CD4-positive, alpha-beta memory T cell (primary cell): ENCODE results near the gene IL15. TPM values are rescaled to one million over a fixed set of nuclear protein-coding genes. Genes with fewer than 3 reads are reported as not detected.

Experiments
- CTCF ChIA-PET: fragments of 350-600 bp; sonication (Branson Sonifier 250); formaldehyde crosslinking; loops from one replicate; lab custom pipeline; 2021; ENCODE audit warnings: inconsistent platforms; ENCODE audit not compliant: partially characterized antibody; lab: Charles Lee
- POLR2A ChIA-PET: fragments of 350-600 bp; sonication (Branson Sonifier 250); formaldehyde crosslinking; loops from one replicate; lab custom pipeline; 2021; ENCODE audit not compliant: partially characterized antibody; lab: Charles Lee
- DNase-seq, 5 donors: peaks; one replicate each; pipeline versions ENCODE4 v3.0.0 to v3.0.0-alpha.2; 2020 to 2022; ENCODE audit warnings: mixed read lengths in 1 of 5
- H3K27ac ChIP-seq: one replicate; pipeline ENCODE4 v1.7.0; 2013; ENCODE audit warnings: low read depth, low read length
- H3K27me3 ChIP-seq: 2 replicates; pipeline ENCODE4 v1.7.0; 2013; ENCODE audit warnings: mild to moderate bottlenecking, low read length, moderate library complexity; ENCODE audit not compliant: insufficient read depth
- H3K36me3 ChIP-seq: 2 replicates; pipeline ENCODE4 v1.7.0; 2013; ENCODE audit warnings: mild to moderate bottlenecking, low read length, moderate library complexity; ENCODE audit not compliant: insufficient read depth
- H3K4me1 ChIP-seq: 2 replicates; pipeline ENCODE4 v1.7.0; 2013; ENCODE audit warnings: mild to moderate bottlenecking, low read length, moderate library complexity; ENCODE audit not compliant: insufficient read depth
- H3K4me3 ChIP-seq, 2 donors: one replicate each; pipeline ENCODE4 v1.7.0; 2013; ENCODE audit warnings: low read length in 2 of 2, mild to moderate bottlenecking in 1 of 2
- H3K9me3 ChIP-seq, 2 donors: one replicate each; pipeline ENCODE4 v1.7.0; 2013; ENCODE audit warnings: low read length in 2 of 2, control low read depth in 1 of 2; ENCODE audit not compliant: control insufficient read depth in 1 of 2
- H3K27ac Mint-ChIP-seq, 7 donors: one replicate each; pipeline ENCODE4 v1.8.0; 2020 to 2021; ENCODE audit warnings: mixed read lengths in 7 of 7, mild to moderate bottlenecking in 6 of 7, inconsistent platforms in 3 of 7, moderate library complexity in 3 of 7
- H3K27me3 Mint-ChIP-seq, 2 donors: one replicate each; pipeline ENCODE4 v1.8.0; 2020 to 2021; ENCODE audit warnings: mixed read lengths in 2 of 2
- H3K36me3 Mint-ChIP-seq, 2 donors: one replicate each; pipeline ENCODE4 v1.8.0; 2020 to 2021; ENCODE audit warnings: mixed read lengths in 2 of 2, inconsistent platforms in 1 of 2, mild to moderate bottlenecking in 1 of 2
- H3K4me1 Mint-ChIP-seq, 4 donors: one replicate each; pipeline ENCODE4 v1.8.0; 2020 to 2021; ENCODE audit warnings: mixed read lengths in 4 of 4, mild to moderate bottlenecking in 1 of 4
- H3K4me3 Mint-ChIP-seq, 8 donors: one replicate each; pipeline ENCODE4 v1.8.0; 2020 to 2021; ENCODE audit warnings: mixed read lengths in 8 of 8, mild to moderate bottlenecking in 7 of 8, moderate library complexity in 6 of 8, inconsistent platforms in 3 of 8
- H3K9me3 Mint-ChIP-seq, 8 donors: one replicate each; pipeline ENCODE4 v1.8.0; 2020 to 2021; ENCODE audit warnings: mixed read lengths in 8 of 8, mild to moderate bottlenecking in 5 of 8, inconsistent platforms in 3 of 8, moderate library complexity in 1 of 8
- intact Hi-C: fragments of 100-400 bp; cut with micrococcal nuclease; formaldehyde crosslinking; loops from one replicate; pipeline ENCODE4 v1.15.1; 2023
- polyA plus RNA-seq, 2 donors: library from polyadenylated mRNA; unstranded; fragments of 300-500 nt; fragmentation: Illumina TruSeq; gene quantifications; one replicate each; pipeline ENCODE4 v1.2.3, GENCODE V29; 2021
- total RNA-seq, 2 experiments: library from RNA; stranded (reverse); gene quantifications; one replicate each; pipeline ENCODE4 v1.2.3, GENCODE V29; 2021

IL15 gene
- total and polyA plus RNA-seq, 4 experiments from 2014 or later = 2.6 to 6.1 (median 4.6) TPM

DNA sequence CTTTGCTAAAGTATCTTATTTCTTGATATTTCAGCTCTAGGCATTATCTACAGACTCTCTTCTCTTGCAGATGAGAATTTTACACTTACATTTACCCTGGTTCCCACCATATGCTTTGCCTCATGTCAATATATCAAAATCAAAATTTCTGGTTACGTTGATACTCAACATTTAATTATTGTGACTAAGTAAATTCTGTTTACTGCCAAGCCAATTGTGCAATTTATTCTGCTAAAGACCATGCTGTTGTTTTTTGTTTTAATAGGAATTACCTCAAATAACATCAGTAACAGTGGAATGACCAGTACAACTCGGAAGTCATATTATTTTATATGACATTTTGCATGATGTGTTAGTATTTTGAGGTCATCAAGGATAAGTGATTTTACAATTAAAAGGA, 125.5 kb downstream of the IL15 start:
- H3K9me3 ChIP-seq = no peaks in the 10 kb centered on the region
- no peaks in the 10 kb centered on the region for H3K36me3 ChIP-seq
- no peak overlapping the region for H3K27ac ChIP-seq
- Mint-ChIP-seq H3K36me3 (no peaks in the 10 kb centered on the region), H3K4me3 (no peak overlapping the region), H3K9me3 (peaks cover 0 to 3% (median 0%) of the 10 kb centered on the region in 8 donors), H3K4me1 (no peaks in the 10 kb centered on the region), H3K27ac (no peak overlapping the region), H3K27me3 (peaks cover 3 to 7% of the 10 kb centered on the region in 2 donors)
- CTCF ChIA-PET = no interaction called here
- intact Hi-C loops = no loop called here
- H3K27me3 ChIP-seq = no peaks in the 10 kb centered on the region
- POLR2A ChIA-PET = no interaction called here
- no peak for DNase-seq
- H3K4me3 ChIP-seq = no peak overlapping the region
- no peaks in the 10 kb centered on the region for H3K4me1 ChIP-seq

DNA sequence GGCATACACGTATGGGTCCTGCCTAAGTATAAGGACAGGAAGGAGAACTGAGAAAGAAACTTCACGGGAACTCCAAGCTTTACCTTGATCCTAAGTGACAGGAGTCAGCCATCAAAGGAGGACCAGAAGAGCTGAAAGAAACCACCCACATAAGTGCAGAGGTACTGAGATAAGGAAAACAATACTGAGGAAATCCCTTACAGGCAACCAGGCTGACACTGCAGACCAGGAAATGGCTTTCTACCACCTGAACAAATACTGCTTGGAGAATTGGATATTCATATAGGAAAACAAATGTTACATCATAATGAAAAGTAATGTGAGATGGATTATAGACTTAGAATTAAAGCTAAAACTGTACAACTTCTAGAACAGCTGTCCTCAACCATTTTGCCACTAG, 127.0 kb downstream of the IL15 start:
- Mint-ChIP-seq H3K27me3 (peaks cover 2 to 7% of the 10 kb centered on the region in 2 donors), H3K36me3 (no peaks in the 10 kb centered on the region), H3K9me3 (peaks cover 0 to 3% (median 0%) of the 10 kb centered on the region in 8 donors), H3K4me1 (no peaks in the 10 kb centered on the region), H3K4me3 (no peak overlapping the region), H3K27ac (no peak overlapping the region)
- Histone ChIP-seq H3K4me3 (no peak overlapping the region), H3K4me1 (no peaks in the 10 kb centered on the region), H3K27ac (no peak overlapping the region), H3K27me3 (no peaks in the 10 kb centered on the region), H3K36me3 (no peaks in the 10 kb centered on the region), H3K9me3 (no peaks in the 10 kb centered on the region)
- ChIA-PET CTCF (no interaction called here), POLR2A (no interaction called here)
- intact Hi-C loops = no loop called here
- no peak for DNase-seq

DNA sequence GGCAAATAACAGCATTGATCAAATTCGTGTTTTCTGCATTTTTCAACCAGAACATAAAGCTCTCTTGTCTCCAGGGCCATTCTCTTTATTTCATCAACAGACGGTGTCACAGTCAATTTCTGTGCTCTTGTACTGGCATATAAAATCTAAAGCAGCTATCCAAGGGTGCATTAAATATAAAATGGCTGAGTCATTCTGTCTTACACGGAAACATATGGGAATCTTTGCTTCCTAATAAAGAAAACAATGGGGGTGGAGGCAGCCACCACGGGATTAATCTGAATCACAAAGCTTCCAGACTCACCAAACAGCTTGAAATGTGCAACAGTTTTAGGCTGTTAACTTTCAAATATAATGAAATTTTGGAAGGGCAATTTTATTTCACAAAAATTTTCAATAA, 132.6 kb downstream of the IL15 start:
- no peak for DNase-seq
- H3K9me3 Mint-ChIP-seq = no peaks in the 10 kb centered on the region
- no peaks in the 10 kb centered on the region for H3K36me3 Mint-ChIP-seq
- Histone ChIP-seq H3K9me3 (no peaks in the 10 kb centered on the region), H3K27ac (no peak overlapping the region), H3K27me3 (no peaks in the 10 kb centered on the region), H3K4me1 (peaks cover 7% of the 10 kb centered on the region), H3K4me3 (no peak overlapping the region), H3K36me3 (no peaks in the 10 kb centered on the region)
- intact Hi-C loops = no loop called here
- peaks cover 10 to 23% (median 18%) of the 10 kb centered on the region in 4 donors for H3K4me1 Mint-ChIP-seq
- no peak overlapping the region for H3K4me3 Mint-ChIP-seq
- H3K27ac Mint-ChIP-seq = no peak overlapping the region
- ChIA-PET POLR2A (no interaction called here), CTCF (no interaction called here)
- H3K27me3 Mint-ChIP-seq = peaks cover 2% of the 10 kb centered on the region in 2 donors

DNA sequence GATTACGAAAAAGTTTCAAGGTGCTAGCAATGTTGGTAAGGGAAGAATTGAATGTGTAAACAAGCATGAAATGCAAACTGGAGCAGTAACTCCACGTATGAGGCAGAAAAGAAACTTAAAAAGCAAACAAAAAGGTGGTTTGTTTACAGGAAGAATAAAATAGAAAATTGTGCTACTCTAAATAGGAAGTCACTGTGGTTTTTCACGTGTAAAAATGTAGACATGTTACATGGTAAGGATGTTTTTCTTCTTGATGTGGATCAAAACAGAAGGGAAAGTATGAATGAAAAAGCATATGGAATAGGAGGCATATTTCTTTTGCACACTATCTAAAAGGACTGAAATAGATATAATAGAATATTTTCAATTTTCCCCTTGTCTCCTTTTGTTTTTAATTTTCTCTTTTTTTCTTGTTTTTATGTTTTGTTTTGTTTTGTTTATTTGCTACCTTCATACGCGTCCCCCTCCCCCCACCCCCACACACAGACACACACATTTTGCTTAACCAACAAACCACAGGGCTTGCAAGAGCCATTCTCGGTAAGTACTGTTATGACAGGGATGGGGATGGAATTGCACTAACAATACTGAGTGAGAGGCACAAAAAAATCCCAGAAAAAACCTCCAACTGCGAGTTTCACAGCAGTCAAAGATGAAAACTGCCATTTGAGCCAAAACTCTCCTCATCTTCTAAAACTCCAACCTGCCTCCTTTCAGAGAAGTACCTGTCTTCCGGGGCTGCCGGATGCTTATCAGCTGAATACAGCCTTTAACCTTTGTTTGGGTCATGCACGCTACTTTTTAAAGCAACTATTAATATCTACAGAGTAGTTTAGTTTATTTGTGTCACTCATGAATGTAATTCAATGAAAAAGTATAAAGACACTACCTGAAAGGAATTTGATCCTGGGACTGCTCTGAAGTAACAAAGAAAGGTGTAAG, 135.8 kb downstream of the IL15 start:
- H3K27me3 Mint-ChIP-seq = peaks cover 2 to 3% of the 10 kb centered on the region in 2 donors
- H3K27ac Mint-ChIP-seq = peak overlapping the region in 5 of 7 donors; percentile 22 to 90 (median 29)
- H3K27me3 ChIP-seq = no peaks in the 10 kb centered on the region
- ChIA-PET POLR2A (no interaction called here), CTCF (no interaction called here)
- peaks cover 10 to 23% (median 18%) of the 10 kb centered on the region in 4 donors for H3K4me1 Mint-ChIP-seq
- no peak overlapping the region for H3K27ac ChIP-seq
- H3K36me3 Mint-ChIP-seq = no peaks in the 10 kb centered on the region
- H3K4me3 ChIP-seq = no peak overlapping the region
- H3K36me3 ChIP-seq = no peaks in the 10 kb centered on the region
- no peaks in the 10 kb centered on the region for H3K9me3 ChIP-seq
- H3K9me3 Mint-ChIP-seq = peaks cover 0 to 3% (median 0%) of the 10 kb centered on the region in 8 donors
- peak in 1 of 5 donors; percentile 1 for DNase-seq
- intact Hi-C loops = no loop called here
- peaks cover 7% of the 10 kb centered on the region for H3K4me1 ChIP-seq
- H3K4me3 Mint-ChIP-seq = peak overlapping the region in 7 of 8 donors; percentile 32 to 71 (median 53)

DNA sequence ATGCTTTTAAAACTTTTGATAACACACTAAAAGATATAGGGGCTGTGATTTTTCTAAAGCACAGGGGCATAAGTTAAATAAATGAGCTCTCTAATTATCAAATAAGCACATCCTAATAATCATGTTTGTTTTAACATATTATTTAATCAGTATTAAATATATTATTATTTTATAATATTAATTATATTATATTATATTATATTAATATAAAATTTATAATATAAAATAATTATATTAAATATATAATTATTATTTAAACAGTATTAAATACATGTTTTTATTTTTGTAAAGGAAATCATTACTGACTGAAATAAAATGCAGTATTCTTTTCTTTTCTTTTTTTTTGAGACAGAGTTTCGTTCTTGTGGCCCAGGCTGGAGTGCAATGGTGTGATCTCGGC, 136.5 kb downstream of the IL15 start:
- H3K27me3 ChIP-seq = no peaks in the 10 kb centered on the region
- H3K36me3 Mint-ChIP-seq = no peaks in the 10 kb centered on the region
- peak overlapping the region in 5 of 8 donors; percentile 18 to 71 (median 53) for H3K4me3 Mint-ChIP-seq
- H3K36me3 ChIP-seq = no peaks in the 10 kb centered on the region
- no peak overlapping the region for H3K27ac ChIP-seq
- peaks cover 0 to 3% (median 0%) of the 10 kb centered on the region in 8 donors for H3K9me3 Mint-ChIP-seq
- H3K4me3 ChIP-seq = no peak overlapping the region
- intact Hi-C loops = no loop called here
- peaks cover 7% of the 10 kb centered on the region for H3K4me1 ChIP-seq
- DNase-seq = no peak
- no peaks in the 10 kb centered on the region for H3K9me3 ChIP-seq
- POLR2A ChIA-PET = no interaction called here
- peak overlapping the region in 1 of 7 donors; percentile 29 for H3K27ac Mint-ChIP-seq
- H3K27me3 Mint-ChIP-seq = peaks cover 2 to 3% of the 10 kb centered on the region in 2 donors
- CTCF ChIA-PET = no interaction called here
- peaks cover 10 to 23% (median 18%) of the 10 kb centered on the region in 4 donors for H3K4me1 Mint-ChIP-seq

DNA sequence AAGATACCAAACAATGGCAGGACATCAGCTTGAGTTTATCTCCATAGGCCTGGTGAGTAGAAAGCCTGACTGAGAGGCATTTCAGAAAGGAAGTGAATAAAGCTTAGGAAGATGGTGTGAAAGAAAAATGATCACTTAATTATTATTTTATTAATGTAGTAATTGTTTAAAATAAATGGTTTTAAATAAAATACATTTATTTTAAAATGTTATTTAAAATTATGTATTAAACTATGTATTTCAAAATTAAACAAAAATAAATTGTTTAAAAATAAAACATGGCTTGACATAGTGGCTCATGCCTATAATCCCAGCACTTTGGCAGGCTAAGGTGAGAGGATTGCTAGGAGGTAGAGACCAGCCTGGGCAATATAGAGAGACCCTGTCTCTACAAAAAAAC, 145.8 kb downstream of the IL15 start:
- H3K27ac ChIP-seq = no peak overlapping the region
- no peaks in the 10 kb centered on the region for H3K36me3 Mint-ChIP-seq
- intact Hi-C loops = no loop called here
- no peaks in the 10 kb centered on the region for H3K27me3 ChIP-seq
- peaks cover 0 to 2% (median 0%) of the 10 kb centered on the region in 8 donors for H3K9me3 Mint-ChIP-seq
- H3K4me3 ChIP-seq = no peak overlapping the region
- CTCF ChIA-PET = no interaction called here
- no peaks in the 10 kb centered on the region for H3K4me1 Mint-ChIP-seq
- H3K27ac Mint-ChIP-seq = no peak overlapping the region
- POLR2A ChIA-PET = no interaction called here
- H3K27me3 Mint-ChIP-seq = peaks cover 0 to 2% of the 10 kb centered on the region in 2 donors
- no peaks in the 10 kb centered on the region for H3K4me1 ChIP-seq
- no peaks in the 10 kb centered on the region for H3K9me3 ChIP-seq
- DNase-seq = no peak
- H3K36me3 ChIP-seq = no peaks in the 10 kb centered on the region
- no peak overlapping the region for H3K4me3 Mint-ChIP-seq
